ENCODE results near the gene NSD1. TPM values are rescaled to one million over a fixed set of nuclear protein-coding genes. Genes with fewer than 3 reads are reported as not detected.

The NSD1 gene
- total RNA-seq, 1 experiment from 2014 or later = 58.8 TPM

DNA sequence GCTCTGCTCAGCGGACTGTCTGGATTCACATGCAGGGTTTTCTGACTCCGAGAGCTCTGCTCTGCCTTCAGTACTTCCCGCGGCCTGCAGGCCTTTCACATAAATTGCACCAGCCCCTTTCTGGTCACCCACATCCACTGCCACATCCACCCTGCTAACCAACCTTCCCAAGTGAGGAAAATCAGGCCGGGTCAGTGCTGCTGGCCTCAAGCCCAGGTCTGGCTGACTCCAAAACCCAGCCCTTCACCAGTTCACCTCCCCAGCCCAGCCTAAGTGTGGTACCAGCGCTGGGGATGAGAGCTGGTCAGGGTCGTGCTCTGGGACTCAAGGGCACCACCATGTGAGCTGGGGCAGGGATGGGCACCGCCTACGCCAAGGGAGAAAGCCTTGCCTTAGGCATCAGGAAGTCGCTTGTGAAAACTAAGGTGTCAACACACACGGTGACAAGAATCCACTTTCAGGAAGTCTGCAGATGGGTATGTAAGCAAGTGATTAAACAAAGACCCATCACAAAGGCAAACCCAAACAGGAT is 205.6 kb downstream of the NSD1 start:
- no peak for TF ChIP-seq EZH2phosphoT487 (IDR thresholded peaks at IDR 0.05; ENCODE audit: borderline replicate concordance)
- no peak for TF ChIP-seq POLR2AphosphoS5 (IDR thresholded peaks at IDR 0.05; ENCODE audit: low read depth, low read length)
- no peak for TF ChIP-seq YY1 (IDR thresholded peaks at IDR 0.05; ENCODE audit: extremely low read depth, insufficient replicate concordance, low read depth, low read length)
- no peak for TF ChIP-seq ZNF274 (IDR thresholded peaks at IDR 0.05; ENCODE audit: low read depth, low read length)
- TF ChIP-seq, protein P1, sequence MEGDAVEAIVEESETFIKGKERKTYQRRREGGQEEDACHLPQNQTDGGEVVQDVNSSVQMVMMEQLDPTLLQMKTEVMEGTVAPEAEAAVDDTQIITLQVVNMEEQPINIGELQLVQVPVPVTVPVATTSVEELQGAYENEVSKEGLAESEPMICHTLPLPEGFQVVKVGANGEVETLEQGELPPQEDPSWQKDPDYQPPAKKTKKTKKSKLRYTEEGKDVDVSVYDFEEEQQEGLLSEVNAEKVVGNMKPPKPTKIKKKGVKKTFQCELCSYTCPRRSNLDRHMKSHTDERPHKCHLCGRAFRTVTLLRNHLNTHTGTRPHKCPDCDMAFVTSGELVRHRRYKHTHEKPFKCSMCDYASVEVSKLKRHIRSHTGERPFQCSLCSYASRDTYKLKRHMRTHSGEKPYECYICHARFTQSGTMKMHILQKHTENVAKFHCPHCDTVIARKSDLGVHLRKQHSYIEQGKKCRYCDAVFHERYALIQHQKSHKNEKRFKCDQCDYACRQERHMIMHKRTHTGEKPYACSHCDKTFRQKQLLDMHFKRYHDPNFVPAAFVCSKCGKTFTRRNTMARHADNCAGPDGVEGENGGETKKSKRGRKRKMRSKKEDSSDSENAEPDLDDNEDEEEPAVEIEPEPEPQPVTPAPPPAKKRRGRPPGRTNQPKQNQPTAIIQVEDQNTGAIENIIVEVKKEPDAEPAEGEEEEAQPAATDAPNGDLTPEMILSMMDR (IDR thresholded peaks at IDR 0.05 in 2 of 3, conservative IDR thresholded peaks at IDR 0.05 in 1 of 3; ENCODE audit: borderline replicate concordance in 1 of 3, insufficient read depth in 1 of 3, low read depth in 2 of 3, low read length in 2 of 3) = no peak
- no peak for TF ChIP-seq CBX3 (IDR thresholded peaks at IDR 0.05; ENCODE audit: low read depth)
- no peak for TF ChIP-seq EGR1 (IDR thresholded peaks at IDR 0.05; ENCODE audit: low read depth)
- TF ChIP-seq SIN3A (IDR thresholded peaks at IDR 0.05; ENCODE audit: low read depth) = no peak
- TF ChIP-seq, protein P2, sequence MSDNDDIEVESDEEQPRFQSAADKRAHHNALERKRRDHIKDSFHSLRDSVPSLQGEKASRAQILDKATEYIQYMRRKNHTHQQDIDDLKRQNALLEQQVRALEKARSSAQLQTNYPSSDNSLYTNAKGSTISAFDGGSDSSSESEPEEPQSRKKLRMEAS (IDR thresholded peaks at IDR 0.05) = no peak
- TF ChIP-seq, protein P3, sequence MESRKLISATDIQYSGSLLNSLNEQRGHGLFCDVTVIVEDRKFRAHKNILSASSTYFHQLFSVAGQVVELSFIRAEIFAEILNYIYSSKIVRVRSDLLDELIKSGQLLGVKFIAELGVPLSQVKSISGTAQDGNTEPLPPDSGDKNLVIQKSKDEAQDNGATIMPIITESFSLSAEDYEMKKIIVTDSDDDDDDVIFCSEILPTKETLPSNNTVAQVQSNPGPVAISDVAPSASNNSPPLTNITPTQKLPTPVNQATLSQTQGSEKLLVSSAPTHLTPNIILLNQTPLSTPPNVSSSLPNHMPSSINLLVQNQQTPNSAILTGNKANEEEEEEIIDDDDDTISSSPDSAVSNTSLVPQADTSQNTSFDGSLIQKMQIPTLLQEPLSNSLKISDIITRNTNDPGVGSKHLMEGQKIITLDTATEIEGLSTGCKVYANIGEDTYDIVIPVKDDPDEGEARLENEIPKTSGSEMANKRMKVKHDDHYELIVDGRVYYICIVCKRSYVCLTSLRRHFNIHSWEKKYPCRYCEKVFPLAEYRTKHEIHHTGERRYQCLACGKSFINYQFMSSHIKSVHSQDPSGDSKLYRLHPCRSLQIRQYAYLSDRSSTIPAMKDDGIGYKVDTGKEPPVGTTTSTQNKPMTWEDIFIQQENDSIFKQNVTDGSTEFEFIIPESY (IDR thresholded peaks at IDR 0.05; ENCODE audit: extremely low read depth, insufficient replicate concordance, low read length) = no peak
- TF ChIP-seq SP1 (IDR thresholded peaks at IDR 0.05; ENCODE audit: low read depth) = no peak
- no peak for TF ChIP-seq RAD21 (IDR thresholded peaks at IDR 0.05; ENCODE audit: low read depth)
- TF ChIP-seq, protein P4, sequence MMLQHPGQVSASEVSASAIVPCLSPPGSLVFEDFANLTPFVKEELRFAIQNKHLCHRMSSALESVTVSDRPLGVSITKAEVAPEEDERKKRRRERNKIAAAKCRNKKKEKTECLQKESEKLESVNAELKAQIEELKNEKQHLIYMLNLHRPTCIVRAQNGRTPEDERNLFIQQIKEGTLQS (IDR thresholded peaks at IDR 0.05) = no peak
- no peak for TF ChIP-seq FOSL1 (IDR thresholded peaks at IDR 0.05; ENCODE audit: low read depth)
- no peak for TF ChIP-seq POLR2A (IDR thresholded peaks at IDR 0.05; ENCODE audit: borderline replicate concordance, extremely low read depth, insufficient read depth, insufficient read length)
- TF ChIP-seq, protein P5, sequence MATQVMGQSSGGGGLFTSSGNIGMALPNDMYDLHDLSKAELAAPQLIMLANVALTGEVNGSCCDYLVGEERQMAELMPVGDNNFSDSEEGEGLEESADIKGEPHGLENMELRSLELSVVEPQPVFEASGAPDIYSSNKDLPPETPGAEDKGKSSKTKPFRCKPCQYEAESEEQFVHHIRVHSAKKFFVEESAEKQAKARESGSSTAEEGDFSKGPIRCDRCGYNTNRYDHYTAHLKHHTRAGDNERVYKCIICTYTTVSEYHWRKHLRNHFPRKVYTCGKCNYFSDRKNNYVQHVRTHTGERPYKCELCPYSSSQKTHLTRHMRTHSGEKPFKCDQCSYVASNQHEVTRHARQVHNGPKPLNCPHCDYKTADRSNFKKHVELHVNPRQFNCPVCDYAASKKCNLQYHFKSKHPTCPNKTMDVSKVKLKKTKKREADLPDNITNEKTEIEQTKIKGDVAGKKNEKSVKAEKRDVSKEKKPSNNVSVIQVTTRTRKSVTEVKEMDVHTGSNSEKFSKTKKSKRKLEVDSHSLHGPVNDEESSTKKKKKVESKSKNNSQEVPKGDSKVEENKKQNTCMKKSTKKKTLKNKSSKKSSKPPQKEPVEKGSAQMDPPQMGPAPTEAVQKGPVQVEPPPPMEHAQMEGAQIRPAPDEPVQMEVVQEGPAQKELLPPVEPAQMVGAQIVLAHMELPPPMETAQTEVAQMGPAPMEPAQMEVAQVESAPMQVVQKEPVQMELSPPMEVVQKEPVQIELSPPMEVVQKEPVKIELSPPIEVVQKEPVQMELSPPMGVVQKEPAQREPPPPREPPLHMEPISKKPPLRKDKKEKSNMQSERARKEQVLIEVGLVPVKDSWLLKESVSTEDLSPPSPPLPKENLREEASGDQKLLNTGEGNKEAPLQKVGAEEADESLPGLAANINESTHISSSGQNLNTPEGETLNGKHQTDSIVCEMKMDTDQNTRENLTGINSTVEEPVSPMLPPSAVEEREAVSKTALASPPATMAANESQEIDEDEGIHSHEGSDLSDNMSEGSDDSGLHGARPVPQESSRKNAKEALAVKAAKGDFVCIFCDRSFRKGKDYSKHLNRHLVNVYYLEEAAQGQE (IDR thresholded peaks at IDR 0.05; ENCODE audit: low read depth) = no peak
- no peak for TF ChIP-seq ELF1 (IDR thresholded peaks at IDR 0.05; ENCODE audit: borderline replicate concordance, low read depth)
- TF ChIP-seq ZFX (IDR thresholded peaks at IDR 0.05) = no peak
- no peak for TF ChIP-seq TCF7L2 (IDR thresholded peaks at IDR 0.05; ENCODE audit: borderline replicate concordance, extremely low read depth, insufficient read depth, insufficient read length)
- no peak overlapping the region; the same call in 1 of the 2 replicates for H3K27ac ChIP-seq (ENCODE audit: low read depth, low read length)
- POLR2A ChIA-PET = interaction anchor here (1.2 kb wide), 1 partner anchor 13 kb away, joined by 3 read pairs; the partner anchor contains the start of gene LMAN2
- H3K79me2 ChIP-seq (ENCODE audit: insufficient read depth, low read length) = peaks cover 41% of the 10 kb centered on the region
- H3K9me2 ChIP-seq (ENCODE audit: insufficient read depth) = no peaks in the 10 kb centered on the region
- no TSS peak for BruUV-seq (replicated peaks)
- RAD21 ChIA-PET (ENCODE audit: low non-redundant PET in 1 of 2, low total read pairs in 2 of 2, uncharacterized antibody in 2 of 2, unreplicated experiment in 2 of 2) = no interaction called here
- DNase-seq (ENCODE audit: low read depth, low spot score) (no peak), ATAC-seq (no peak)
- no peak overlapping the region for H3K9ac ChIP-seq (ENCODE audit: low read length)
- H2AFZ ChIP-seq (ENCODE audit: low read depth, low read length, poor library complexity, severe bottlenecking) = no peak overlapping the region
- H4K20me1 ChIP-seq (ENCODE audit: insufficient read depth) = no peaks in the 10 kb centered on the region
- H3K36me3 ChIP-seq (ENCODE audit: control insufficient read depth in 1 of 2, insufficient read depth in 2 of 2, low read length in 2 of 2) = peaks cover 22 to 30% of the 10 kb centered on the region in 2 experiments; a peak in 3 of 4 replicates
- H3K4me3 ChIP-seq (replicated peaks in 1 of 2; ENCODE audit: low read depth in 1 of 2, low read length in 2 of 2) = no peak overlapping the region
- no peaks in the 10 kb centered on the region for H3K9me3 ChIP-seq (ENCODE audit: control insufficient read depth in 1 of 2, insufficient read depth in 1 of 2, low read depth in 1 of 2, low read length in 2 of 2)
- H3K4me1 ChIP-seq (ENCODE audit: control insufficient read depth in 1 of 2, insufficient read depth in 2 of 2, low read length in 2 of 2) = no peaks in the 10 kb centered on the region
- intact Hi-C loops (cut with micrococcal nuclease) = no loop called here
- no peak overlapping the region for H3K4me2 ChIP-seq (ENCODE audit: low read length)
- H3K27me3 ChIP-seq (ENCODE audit: insufficient read depth, low read length) = no peaks in the 10 kb centered on the region
- CTCF ChIA-PET = no interaction called here

Measured in HCT116 (cell line).